Measurements from ENCODE around the gene PVRIG.

GRCh38 chr7:100198266-100198665, 21.5 kb upstream of the PVRIG start:
- TF ChIP-seq CTCF (IDR thresholded peaks at IDR 0.05) (no peak), POLR2A (IDR thresholded peaks at IDR 0.05) (no peak)
